GM06990 (cell line): ENCODE results near the gene FBLIM1.

Experiments used
- DNase-seq: peaks from one replicate; pipeline ENCODE4 v3.0.0-alpha.2; 2011; ENCODE audit not compliant: insufficient read length; ENCODE audit errors: extremely low read depth
- H3K27me3 ChIP-seq: replicated peaks from 2 replicates; pipeline ENCODE4 v1.6.0; 2011; ENCODE audit warnings: low read length; ENCODE audit not compliant: control insufficient read depth, insufficient read depth
- H3K36me3 ChIP-seq: 2 replicates; pipeline ENCODE4 v1.5.1; 2011; ENCODE audit warnings: low read length; ENCODE audit not compliant: control insufficient read depth, insufficient read depth
- H3K4me3 ChIP-seq: replicated peaks from 2 replicates; pipeline ENCODE4 v1.5.1; 2011; ENCODE audit warnings: low read depth, mild to moderate bottlenecking, control low read depth, low read length
- CTCF ChIP-seq: IDR thresholded peaks from 2 replicates; pipeline ENCODE4 v1.5.1; 2011; ENCODE audit warnings: low read length, control low read depth, mild to moderate bottlenecking, inconsistent platforms; ENCODE audit not compliant: insufficient read depth, poor library complexity, severe bottlenecking

The FBLIM1 gene

DNA sequence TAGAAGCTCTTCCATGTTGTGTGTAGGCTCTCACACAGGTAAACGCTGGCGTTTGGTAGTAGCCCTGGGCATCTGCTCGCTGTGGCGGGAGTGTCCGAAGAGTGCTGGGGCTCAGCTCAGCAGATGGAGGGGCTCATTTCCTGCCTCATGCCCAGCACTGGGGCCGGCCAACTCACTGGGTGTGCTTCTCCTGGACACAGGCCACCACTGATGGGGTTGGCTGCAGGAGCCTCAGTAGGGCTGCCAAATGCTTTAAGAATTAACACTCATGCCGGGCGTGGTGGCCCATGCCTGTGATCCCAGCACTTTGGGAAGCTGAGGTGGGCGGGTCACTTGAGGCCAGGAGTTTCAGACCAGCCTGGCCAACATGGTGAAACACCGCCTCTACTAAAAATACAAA is 28.0 kb downstream of the FBLIM1 start:
- Histone ChIP-seq H3K27me3 (no peaks in the 10 kb centered on the region; the same call in 1 of the 2 replicates), H3K36me3 (no peaks in the 10 kb centered on the region), H3K4me3 (no peak overlapping the region)
- no peak for TF ChIP-seq CTCF
- no peak for DNase-seq

- H3K27me3 ChIP-seq, result no peaks in the 10 kb centered on the region
- no peaks in the 10 kb centered on the region for H3K36me3 ChIP-seq
- DNase-seq, result no peak
- no peak overlapping the region for H3K4me3 ChIP-seq
- no peak for TF ChIP-seq CTCF
Observed at GRCh38 chr1:15788624-15789301, 30.2 kb downstream of the FBLIM1 start.

DNA sequence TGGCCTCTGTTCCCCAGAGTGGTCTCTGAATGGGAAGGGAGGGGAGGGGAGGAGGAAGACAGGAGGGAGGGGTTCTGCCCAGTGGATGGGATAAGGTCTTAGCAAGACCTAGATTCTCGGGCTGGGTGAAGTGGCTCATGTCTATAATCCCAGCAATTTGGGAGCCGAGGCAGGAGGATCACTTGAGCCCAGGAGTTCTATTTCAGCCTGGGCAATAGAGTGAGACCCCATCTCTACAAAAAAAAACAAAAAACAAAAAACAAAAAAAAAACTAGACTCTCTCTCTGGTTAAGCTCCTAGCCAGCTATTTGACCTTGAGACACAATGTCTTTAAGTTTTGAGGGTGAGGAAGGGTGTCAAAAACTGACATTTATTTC is 37.5 kb downstream of the FBLIM1 start:
- no peak for DNase-seq
- no peak for TF ChIP-seq CTCF
- H3K27me3 ChIP-seq, result no peaks in the 10 kb centered on the region; the same call in 1 of the 2 replicates
- no peak overlapping the region for H3K4me3 ChIP-seq
- H3K36me3 ChIP-seq, result no peaks in the 10 kb centered on the region

DNA sequence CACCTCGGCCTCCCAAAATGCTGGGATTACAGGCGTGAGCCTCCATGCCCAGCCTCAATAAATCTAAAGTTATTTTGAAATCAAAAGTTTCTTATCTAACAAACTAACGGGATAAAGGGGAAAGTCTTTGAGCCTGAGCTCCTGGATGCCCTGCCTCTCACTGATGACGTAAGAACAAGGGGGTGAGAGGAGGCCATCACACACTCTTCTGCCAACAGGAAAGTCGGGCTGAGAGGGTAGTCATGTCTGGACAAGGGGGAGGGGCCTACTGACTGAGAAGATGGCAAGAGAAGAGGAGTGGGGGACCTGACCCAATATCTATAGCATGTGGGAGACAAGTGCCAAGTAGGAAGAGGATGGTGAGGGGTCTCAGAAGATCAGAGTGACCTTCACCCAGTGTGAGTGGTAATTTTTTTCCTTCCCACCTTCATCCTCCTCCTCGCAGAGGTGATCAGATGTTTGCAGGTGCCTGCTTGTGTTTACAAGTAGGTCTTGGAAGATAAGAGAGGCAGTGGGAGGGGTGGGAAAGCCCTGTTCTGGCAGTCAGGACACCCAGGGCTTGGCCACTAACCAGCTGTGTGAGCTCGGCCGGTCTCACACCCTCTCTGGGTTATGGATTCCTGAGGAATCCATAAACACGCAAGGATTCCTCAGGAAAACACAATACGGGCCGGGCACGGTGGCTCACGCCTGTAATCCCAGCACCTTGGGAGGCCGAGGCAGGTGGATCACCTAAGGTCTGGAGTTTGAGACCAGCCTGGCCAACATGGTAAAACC is 39.2 kb downstream of the FBLIM1 start:
- Histone ChIP-seq H3K36me3 (no peaks in the 10 kb centered on the region), H3K4me3 (no peak overlapping the region), H3K27me3 (no peaks in the 10 kb centered on the region; the same call in 1 of the 2 replicates)
- no peak for DNase-seq
- no peak for TF ChIP-seq CTCF

- Histone ChIP-seq H3K36me3 (no peaks in the 10 kb centered on the region), H3K27me3 (no peaks in the 10 kb centered on the region; the same call in 1 of the 2 replicates), H3K4me3 (no peak overlapping the region)
- TF ChIP-seq CTCF, result no peak
- DNase-seq, result no peak
Observed at GRCh38 chr1:15799004-15799867, 40.6 kb downstream of the FBLIM1 start.
